IMR-90 (cell line): Measurements from ENCODE around the gene NIPAL4. TPM values are rescaled to one million over a fixed set of nuclear protein-coding genes. Genes with fewer than 3 reads are reported as not detected.

Source experiments
- ATAC-seq: fragments of 200-7000 bp; cut with Tn5 transposase; 2 replicates; pipeline ENCODE4 v1.9.1; 2020; ENCODE audit warnings: low read depth, mild to moderate bottlenecking, moderate library complexity
- BruUV-seq: library from RNA; stranded (reverse); fragments of 400-500 nt; replicated peaks from 2 replicates; lab custom pipeline; 2021; lab: Mats Ljungman, UMichigan
- CTCF ChIA-PET: fragments of 300-600 bp; formaldehyde crosslinking; extraction: SDS; loops from one replicate; lab custom pipeline; 2021; ENCODE audit warnings: antibody characterized with exemption; lab: Yijun Ruan, JAX
- POLR2A ChIA-PET: fragments of 300-600 bp; sonication (Branson Sonifier 250); formaldehyde crosslinking; loops from one replicate; lab custom pipeline; 2022; ENCODE audit warnings: antibody characterized with exemption; ENCODE audit not compliant: unreplicated experiment; lab: Charles Lee
- DNase-seq: peaks from one replicate; pipeline ENCODE4 v3.0.0; 2013
- H2AFZ ChIP-seq: replicated peaks from 2 replicates; pipeline ENCODE3; 2013; ENCODE audit warnings: low read length, mild to moderate bottlenecking; ENCODE audit not compliant: poor library complexity
- H2AK5ac ChIP-seq: 2 replicates; pipeline ENCODE4 v1.6.1; 2013; ENCODE audit warnings: low read depth, low read length, inconsistent platforms
- H2AK9ac ChIP-seq: replicated peaks from 2 replicates; pipeline ENCODE3; 2013; ENCODE audit warnings: mild to moderate bottlenecking, low read depth, low read length, moderate library complexity; ENCODE audit not compliant: poor library complexity
- H2BK120ac ChIP-seq: 2 replicates; pipeline ENCODE4 v1.6.1; 2013; ENCODE audit warnings: low read depth, low read length, inconsistent platforms
- H2BK15ac ChIP-seq: 3 replicates; pipeline ENCODE4 v1.6.1; 2013; ENCODE audit warnings: low read depth, low read length, inconsistent platforms
- H2BK20ac ChIP-seq: 2 replicates; pipeline ENCODE4 v1.6.1; 2013; ENCODE audit warnings: low read depth, mild to moderate bottlenecking, inconsistent platforms, low read length, moderate library complexity
- H2BK5ac ChIP-seq: 2 replicates; pipeline ENCODE4 v1.6.1; 2013; ENCODE audit warnings: mild to moderate bottlenecking, low read depth, low read length, inconsistent platforms; ENCODE audit not compliant: poor library complexity, severe bottlenecking
- H3K14ac ChIP-seq: replicated peaks from 2 replicates; pipeline ENCODE4 v1.6.1; 2013; ENCODE audit warnings: low read depth, low read length, inconsistent platforms
- H3K18ac ChIP-seq: 2 replicates; pipeline ENCODE4 v1.6.1; 2013; ENCODE audit warnings: low read depth, low read length, control low read depth
- H3K23ac ChIP-seq: 2 replicates; pipeline ENCODE4 v1.6.1; 2013; ENCODE audit warnings: low read depth, low read length, inconsistent platforms
- H3K27ac ChIP-seq: 2 replicates; pipeline ENCODE4 v1.5.1; 2013; ENCODE audit warnings: mild to moderate bottlenecking, control low read depth, low read length; ENCODE audit not compliant: insufficient read depth
- H3K27me3 ChIP-seq: 2 replicates; pipeline ENCODE4 v1.6.1; 2013; ENCODE audit warnings: low read length; ENCODE audit not compliant: control insufficient read depth, insufficient read depth
- H3K36me3 ChIP-seq: 2 replicates; pipeline ENCODE4 v1.6.1; 2013; ENCODE audit warnings: low read length, mixed read lengths; ENCODE audit not compliant: control insufficient read depth, insufficient read depth
- H3K4ac ChIP-seq: 2 replicates; pipeline ENCODE4 v1.6.1; 2013; ENCODE audit warnings: low read depth, low read length, inconsistent platforms
- H3K4me1 ChIP-seq: 2 replicates; pipeline ENCODE4 v1.6.1; 2013; ENCODE audit warnings: low read length, mixed read lengths; ENCODE audit not compliant: control insufficient read depth, insufficient read depth
- H3K4me2 ChIP-seq: 2 replicates; pipeline ENCODE4 v1.6.1; 2013; ENCODE audit warnings: low read depth, mild to moderate bottlenecking, control low read depth, low read length, moderate library complexity
- H3K4me3 ChIP-seq: 2 replicates; pipeline ENCODE4 v1.5.1; 2013; ENCODE audit warnings: low read depth, mild to moderate bottlenecking, control low read depth, low read length, moderate library complexity; ENCODE audit not compliant: insufficient read depth
- H3K56ac ChIP-seq: 2 replicates; pipeline ENCODE4 v1.6.1; 2013; ENCODE audit warnings: low read length, inconsistent platforms; ENCODE audit not compliant: insufficient read depth; ENCODE audit errors: extremely low read depth
- H3K79me1 ChIP-seq, 2 experiments: 2 replicates each; pipeline ENCODE4 v1.6.1; 2013; ENCODE audit warnings: low read length in 2 of 2, inconsistent platforms in 1 of 2, low read depth in 1 of 2
- H3K9ac ChIP-seq: 2 replicates; pipeline ENCODE4 v1.6.1; 2013; ENCODE audit warnings: low read depth, low read length, control low read depth
- H3K9me1 ChIP-seq: 2 replicates; pipeline ENCODE4 v1.6.1; 2013; ENCODE audit warnings: low read length, inconsistent platforms; ENCODE audit not compliant: insufficient read depth
- H3K9me3 ChIP-seq: 2 replicates; pipeline ENCODE4 v1.6.1; 2013; ENCODE audit warnings: low read length; ENCODE audit not compliant: control insufficient read depth, insufficient read depth
- H4K20me1 ChIP-seq: 2 replicates; pipeline ENCODE4 v1.6.1; 2013; ENCODE audit warnings: low read length, inconsistent platforms; ENCODE audit not compliant: insufficient read depth
- H4K5ac ChIP-seq: 2 replicates; pipeline ENCODE4 v1.6.1; 2013; ENCODE audit warnings: mild to moderate bottlenecking, low read depth, low read length, control low read depth
- H4K8ac ChIP-seq, 2 experiments: 2 replicates each; pipeline ENCODE4 v1.6.1; 2013; ENCODE audit warnings: low read depth in 2 of 2, low read length in 2 of 2, control low read depth in 1 of 2, inconsistent platforms in 1 of 2
- H4K91ac ChIP-seq: 2 replicates; pipeline ENCODE4 v1.6.1; 2013; ENCODE audit warnings: low read depth, low read length, inconsistent platforms; ENCODE audit not compliant: insufficient read depth
- BHLHE40 ChIP-seq: fragments of 150-350 bp; IDR thresholded peaks from 2 replicates; pipeline ENCODE4 v1.6.1; 2016; ENCODE audit warnings: mild to moderate bottlenecking, low read depth, low read length
- CEBPB ChIP-seq: IDR thresholded peaks from 2 replicates; pipeline ENCODE4 v1.6.1; 2012; ENCODE audit warnings: low read depth, low read length, improper control_type of control experiment
- CHD1 ChIP-seq: IDR thresholded peaks from 2 replicates; pipeline ENCODE4 v1.6.1; 2012; ENCODE audit warnings: low read depth, low read length, improper control_type of control experiment
- CTCF ChIP-seq: conservative IDR thresholded peaks from 2 replicates; pipeline ENCODE4 v1.5.1; 2012; ENCODE audit warnings: mild to moderate bottlenecking, low read depth, low read length, improper control_type of control experiment
- ELK1 ChIP-seq: fragments of 150-350 bp; IDR thresholded peaks from 2 replicates; pipeline ENCODE4 v1.6.1; 2016; ENCODE audit warnings: low read depth, mild to moderate bottlenecking, low read length, moderate library complexity, borderline replicate concordance
- FOS ChIP-seq: fragments of 150-350 bp; IDR thresholded peaks from 2 replicates; pipeline ENCODE4 v1.6.1; 2016; ENCODE audit warnings: low read depth, low read length
- MAFK ChIP-seq: IDR thresholded peaks from 2 replicates; pipeline ENCODE4 v1.6.1; 2012; ENCODE audit warnings: low read depth, low read length, improper control_type of control experiment
- MAZ ChIP-seq: IDR thresholded peaks from 2 replicates; pipeline ENCODE4 v1.6.1; 2012; ENCODE audit warnings: low read depth, mild to moderate bottlenecking, low read length, improper control_type of control experiment, moderate library complexity, borderline replicate concordance
- MXI1 ChIP-seq: IDR thresholded peaks from 2 replicates; pipeline ENCODE4 v1.6.1; 2012; ENCODE audit warnings: low read depth, mild to moderate bottlenecking, low read length, moderate library complexity, borderline replicate concordance
- NFE2L2 ChIP-seq: fragments of 150-350 bp; IDR thresholded peaks from 2 replicates; pipeline ENCODE4 v1.6.1; 2016; ENCODE audit warnings: low read depth, mild to moderate bottlenecking, low read length
- POLR2A ChIP-seq: IDR thresholded peaks from 2 replicates; pipeline ENCODE4 v1.6.1; 2012; ENCODE audit warnings: mild to moderate bottlenecking, low read depth, low read length
- RAD21 ChIP-seq: IDR thresholded peaks from 2 replicates; pipeline ENCODE4 v1.6.1; 2012; ENCODE audit warnings: low read length, improper control_type of control experiment
- RCOR1 ChIP-seq: IDR thresholded peaks from 2 replicates; pipeline ENCODE4 v1.6.1; 2012; ENCODE audit warnings: mild to moderate bottlenecking, low read length, improper control_type of control experiment; ENCODE audit not compliant: insufficient replicate concordance
- RFX5 ChIP-seq: IDR thresholded peaks from 2 replicates; pipeline ENCODE4 v1.8.0; 2012; ENCODE audit warnings: low read depth, mild to moderate bottlenecking, low read length, moderate library complexity
- SMC3 ChIP-seq: fragments of 150-350 bp; IDR thresholded peaks from 2 replicates; pipeline ENCODE4 v1.6.1; 2016; ENCODE audit warnings: low read depth, mild to moderate bottlenecking, antibody characterized with exemption, low read length, moderate library complexity
- USF2 ChIP-seq: fragments of 150-350 bp; IDR thresholded peaks from 2 replicates; pipeline ENCODE4 v1.6.1; 2017; ENCODE audit warnings: mild to moderate bottlenecking, antibody characterized with exemption, low read length, low read depth
- WGBS, 2 experiments: methylation state at CpG; one replicate each; pipeline versions ENCODE4 v1.1.5 to v1.1.7; 2013; ENCODE audit warnings: missing lambda C conversion rate in 2 of 2; ENCODE audit not compliant: insufficient read length in 1 of 2; ENCODE audit errors: extremely low coverage in 2 of 2; 5-methylcytosine and 5-hydroxymethylcytosine counted together
- dilution Hi-C: fragments of 300-500 bp; cut with HindIII; formaldehyde crosslinking; loops from one replicate; pipeline ENCODE4 v1.14.3; 2018; ENCODE audit warnings: low sequenced_read_pairs; ENCODE audit not compliant: unreplicated experiment
- in situ Hi-C: fragments of 300-500 bp; cut with MboI; formaldehyde crosslinking; loops from 3 replicates; pipeline ENCODE4 v1.14.3; 2019; ENCODE audit warnings: low sequenced_read_pairs, inconsistent platforms, mixed read lengths
- intact Hi-C: fragments of 100-400 bp; cut with micrococcal nuclease; formaldehyde crosslinking; loops from 2 replicates; pipeline ENCODE4 v1.10.0; 2022
- polyA plus RNA-seq, 3 experiments: library from polyadenylated mRNA; depleted of rRNA; stranded (reverse); fragments of >200 nt; gene quantifications; 2 replicates each; pipeline ENCODE4 v1.2.3, GENCODE V29; 2012; ENCODE audit warnings: low replicate concordance in 1 of 3
- total RNA-seq: library from RNA; depleted of rRNA; stranded (reverse); fragments of >200 nt; gene quantifications from 2 replicates; pipeline ENCODE4 v1.2.3, GENCODE V29; 2012

Gene NIPAL4
- total and polyA plus RNA-seq, 2 of the 4 experiments (the other 2 are of a cell fraction), result 0.18 to 0.39 TPM

GRCh38 chr5:157486861-157487260 is 26.8 kb downstream of the NIPAL4 start:
- Histone ChIP-seq H3K4me1 (peaks cover 2% of the 10 kb centered on the region; the same call in 1 of the 2 replicates), H3K9me3 (no peaks in the 10 kb centered on the region), H2AK5ac (no peak overlapping the region), H3K14ac (no peak overlapping the region), H3K23ac (no peak overlapping the region), H3K4me3 (no peak overlapping the region), H2BK20ac (no peak overlapping the region), H2BK120ac (no peak overlapping the region), H3K27me3 (no peaks in the 10 kb centered on the region), H2BK5ac (no peak overlapping the region), H3K27ac (no peak overlapping the region), H3K9ac (no peak overlapping the region), H3K79me1 (peaks cover 16 to 29% of the 10 kb centered on the region in 2 experiments), H4K91ac (no peak overlapping the region), H4K8ac (no peak overlapping the region), H2BK15ac (no peak overlapping the region), H3K56ac (no peak overlapping the region), H2AK9ac (no peak overlapping the region), H3K9me1 (no peaks in the 10 kb centered on the region; the same call in 1 of the 2 replicates), H3K18ac (no peak overlapping the region), H2AFZ (no peak overlapping the region), H3K4ac (no peak overlapping the region), H4K20me1 (peaks cover 2% of the 10 kb centered on the region; the same call in 1 of the 2 replicates), H3K4me2 (no peak overlapping the region), H4K5ac (no peak overlapping the region), H3K36me3 (peaks cover 42% of the 10 kb centered on the region)
- POLR2A ChIA-PET, result no interaction called here
- in situ Hi-C loops, result no loop called here
- WGBS, 2 experiments, result no CpG with 5 or more reads among the region's 3 CpGs
- DNase-seq (no peak), ATAC-seq (no peak)
- intact Hi-C loops, result no loop called here
- dilution Hi-C loops, result no loop called here
- TF ChIP-seq MAZ (no peak), MAFK (no peak), SMC3 (no peak), NFE2L2 (no peak), POLR2A (no peak), RFX5 (no peak), ELK1 (no peak), BHLHE40 (no peak), MXI1 (no peak), RCOR1 (no peak), USF2 (no peak), CTCF (no peak), CEBPB (no peak), FOS (no peak), CHD1 (no peak), RAD21 (no peak)
- no TSS peak for BruUV-seq
- CTCF ChIA-PET, result no interaction called here
